Neural cell (in vitro differentiated cells): ENCODE results near the gene GAN. TPM values are rescaled to one million over a fixed set of nuclear protein-coding genes. Genes with fewer than 3 reads are reported as not detected.

Experiments
- H2AFZ ChIP-seq: fragments of 200-600, 300-800 bp; sonication (generic), shearing (Covaris generic); 2 replicates; pipeline ENCODE4 v1.6.0; 2014; ENCODE audit warnings: low read depth, mild to moderate bottlenecking, antibody characterized with exemption, low read length, moderate library complexity
- H3F3A ChIP-seq: fragments of 200-600 bp; shearing (Covaris generic); 2 replicates; pipeline ENCODE4 v1.6.1; 2016; ENCODE audit warnings: mild to moderate bottlenecking, moderate library complexity, mixed read lengths, antibody characterized with exemption, low read length; ENCODE audit not compliant: insufficient read depth, poor library complexity, severe bottlenecking
- H3K27ac ChIP-seq: fragments of 200-600, 300-800 bp; sonication (generic), shearing (Covaris generic); 2 replicates; pipeline ENCODE4 v1.5.1; 2014; ENCODE audit warnings: mild to moderate bottlenecking, low read length, moderate library complexity
- H3K27me3 ChIP-seq: fragments of 300-800, 200-600 bp; sonication (generic), shearing (Covaris generic); 2 replicates; pipeline ENCODE4 v1.6.0; 2014; ENCODE audit warnings: mild to moderate bottlenecking, low read depth, low read length, moderate library complexity; ENCODE audit not compliant: insufficient read depth
- H3K36me3 ChIP-seq: fragments of 300-800, 200-600 bp; sonication (generic), shearing (Covaris generic); 2 replicates; pipeline ENCODE4 v1.5.1; 2014; ENCODE audit warnings: mild to moderate bottlenecking, antibody characterized with exemption, low read length, moderate library complexity; ENCODE audit not compliant: insufficient read depth
- H3K4me2 ChIP-seq: fragments of 300-800, 200-600 bp; sonication (generic), shearing (Covaris generic); 2 replicates; pipeline ENCODE4 v1.6.0; 2014; ENCODE audit warnings: mild to moderate bottlenecking, low read length
- H3K4me3 ChIP-seq: fragments of 300-800, 200-600 bp; sonication (generic), shearing (Covaris generic); 2 replicates; pipeline ENCODE4 v1.5.1; 2014; ENCODE audit warnings: mild to moderate bottlenecking, low read length, moderate library complexity
- H3K79me2 ChIP-seq: fragments of 200-600 bp; shearing (Covaris generic); replicated peaks from 2 replicates; pipeline ENCODE4 v1.6.0; 2014; ENCODE audit warnings: mild to moderate bottlenecking, low read length, moderate library complexity; ENCODE audit not compliant: insufficient read depth
- H3K9ac ChIP-seq: fragments of 300-800, 200-600 bp; sonication (generic), shearing (Covaris generic); 2 replicates; pipeline ENCODE4 v1.6.1; 2016; ENCODE audit warnings: mild to moderate bottlenecking, low read length, mixed read lengths
- H3K9me2 ChIP-seq: fragments of 200-600 bp; shearing (Covaris generic); 2 replicates; pipeline ENCODE4 v1.6.1; 2016; ENCODE audit warnings: mild to moderate bottlenecking, low read length, mixed read lengths; ENCODE audit not compliant: insufficient read depth
- H3K9me3 ChIP-seq: fragments of 200-600, 300-800 bp; sonication (generic), shearing (Covaris generic); 2 replicates; pipeline ENCODE4 v1.6.1; 2016; ENCODE audit warnings: mild to moderate bottlenecking, mixed run types, low read length, moderate library complexity, mixed read lengths
- H4K20me1 ChIP-seq: fragments of 200-600 bp; shearing (Covaris generic); 2 replicates; pipeline ENCODE4 v1.6.1; 2016; ENCODE audit warnings: mild to moderate bottlenecking, mixed run types; ENCODE audit not compliant: insufficient read depth
- CTCF ChIP-seq: fragments of 450-650 bp; IDR thresholded peaks from 2 replicates; pipeline ENCODE4 v1.5.1; 2014; ENCODE audit warnings: antibody characterized with exemption, mild to moderate bottlenecking, moderate library complexity; ENCODE audit not compliant: poor library complexity, severe bottlenecking
- EP300 ChIP-seq: fragments of 450-650 bp; conservative IDR thresholded peaks from 2 replicates; pipeline ENCODE4 v1.6.1; 2014; ENCODE audit warnings: antibody characterized with exemption, mild to moderate bottlenecking, moderate library complexity; ENCODE audit not compliant: poor library complexity, severe bottlenecking
- EZH2 ChIP-seq: fragments of 200-600, 300-800 bp; shearing (Covaris generic), sonication (generic); IDR thresholded peaks from 2 replicates; pipeline ENCODE4 v1.6.1; 2014; ENCODE audit warnings: antibody characterized with exemption, low read length, borderline replicate concordance, mild to moderate bottlenecking; ENCODE audit not compliant: insufficient read depth, poor library complexity, severe bottlenecking
- MXI1 ChIP-seq: fragments of 450-650 bp; conservative IDR thresholded peaks from 2 replicates; pipeline ENCODE4 v1.6.1; 2014; ENCODE audit warnings: antibody characterized with exemption, mild to moderate bottlenecking; ENCODE audit not compliant: poor library complexity, severe bottlenecking
- POLR2AphosphoS5 ChIP-seq: IDR thresholded peaks from 2 replicates; pipeline ENCODE4 v1.6.1; 2012
- RAD21 ChIP-seq: fragments of 450-650 bp; conservative IDR thresholded peaks from 2 replicates; pipeline ENCODE4 v1.6.1; 2014; ENCODE audit warnings: antibody characterized with exemption, mild to moderate bottlenecking, moderate library complexity
- REST ChIP-seq: IDR thresholded peaks from 2 replicates; pipeline ENCODE4 v1.6.1; 2012; ENCODE audit warnings: borderline replicate concordance
- SMC3 ChIP-seq: fragments of 450-650 bp; conservative IDR thresholded peaks from 2 replicates; pipeline ENCODE4 v1.6.1; 2014; ENCODE audit warnings: antibody characterized with exemption, mild to moderate bottlenecking, moderate library complexity; ENCODE audit not compliant: poor library complexity
- TAF1 ChIP-seq: IDR thresholded peaks from 2 replicates; pipeline ENCODE4 v1.6.1; 2012; ENCODE audit warnings: low read depth
- polyA plus RNA-seq: library from polyadenylated mRNA; depleted of rRNA; stranded (reverse); fragments of >200 nt; gene quantifications from 2 replicates; pipeline ENCODE4 v1.2.3, GENCODE V29; 2014

GAN gene
- polyA plus RNA-seq, 1 donor from 2014 or later: 9.1 TPM

DNA sequence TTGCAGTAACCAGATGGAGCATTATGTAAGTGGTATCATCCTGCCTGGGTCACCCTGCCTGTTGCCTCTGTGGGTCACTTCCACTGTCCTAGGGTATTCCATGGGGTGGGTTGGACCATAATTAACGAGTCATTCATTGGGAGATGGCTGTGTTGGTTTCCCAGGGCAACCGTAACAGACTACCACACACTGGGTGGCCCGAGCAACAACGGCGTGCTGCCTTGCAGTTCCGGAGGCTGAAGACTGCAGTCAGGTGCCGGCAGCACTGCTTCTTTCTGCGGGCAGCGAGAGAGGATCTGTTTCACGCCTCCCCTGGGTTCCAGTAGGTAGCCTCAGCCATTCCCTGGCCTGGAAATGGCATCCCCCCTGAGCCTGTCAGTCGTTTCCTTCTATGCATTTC is 101.0 kb downstream of the GAN start:
- no peaks in the 10 kb centered on the region for H3K27me3 ChIP-seq
- H3K79me2 ChIP-seq: no peaks in the 10 kb centered on the region
- TF ChIP-seq EZH2: no peak
- TF ChIP-seq POLR2AphosphoS5: peak; percentile 52
- TF ChIP-seq RAD21: peak; percentile 42
- peak; percentile 32 for TF ChIP-seq EP300
- H3K9me2 ChIP-seq: no peaks in the 10 kb centered on the region
- peak overlapping the region; percentile 45 for H3K4me3 ChIP-seq
- no peaks in the 10 kb centered on the region for H3K36me3 ChIP-seq
- no peaks in the 10 kb centered on the region for H4K20me1 ChIP-seq
- H3K4me2 ChIP-seq: peak overlapping the region; percentile 19
- H3K27ac ChIP-seq: peak overlapping the region; percentile 59
- H3K9me3 ChIP-seq: no peaks in the 10 kb centered on the region
- peak overlapping the region; percentile 53 for H3K9ac ChIP-seq
- H3F3A ChIP-seq: no peaks in the 10 kb centered on the region
- no peak overlapping the region for H2AFZ ChIP-seq

- Histone ChIP-seq H4K20me1 (no peaks in the 10 kb centered on the region), H3K27me3 (no peaks in the 10 kb centered on the region), H3K4me3 (no peak overlapping the region), H3K27ac (peak overlapping the region; percentile 59), H3K79me2 (no peaks in the 10 kb centered on the region), H2AFZ (no peak overlapping the region), H3K36me3 (no peaks in the 10 kb centered on the region), H3K9ac (no peak overlapping the region), H3K9me2 (no peaks in the 10 kb centered on the region), H3K4me2 (no peak overlapping the region), H3K9me3 (no peaks in the 10 kb centered on the region), H3F3A (no peaks in the 10 kb centered on the region)
- TF ChIP-seq MXI1 (no peak), POLR2AphosphoS5 (no peak), RAD21 (no peak), CTCF (no peak), EP300 (no peak), REST (no peak), EZH2 (no peak), TAF1 (no peak)
Measured at GRCh38 chr16:81416749-81417148, 102.0 kb downstream of the GAN start.

DNA sequence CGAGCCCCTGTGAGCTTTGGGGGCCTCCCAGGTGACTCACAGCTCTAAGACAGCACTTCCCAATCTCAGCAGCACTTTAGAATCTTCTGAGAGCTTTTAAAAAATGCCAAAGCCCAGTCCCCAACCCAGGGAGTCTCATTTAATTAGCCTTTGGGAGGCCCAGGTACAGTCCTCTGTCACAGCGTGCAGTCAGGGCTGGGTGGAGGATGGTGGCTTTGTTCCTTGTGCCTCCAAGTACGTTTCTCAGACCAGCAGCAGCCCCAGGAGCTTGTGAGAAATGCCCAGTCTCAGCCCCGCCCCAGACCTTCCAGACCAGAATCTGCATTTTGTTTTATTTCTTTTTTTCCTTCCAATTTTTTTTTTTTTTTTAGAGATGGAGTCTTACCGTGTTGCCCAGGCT is 102.4 kb downstream of the GAN start:
- no peaks in the 10 kb centered on the region for H4K20me1 ChIP-seq
- H3K27ac ChIP-seq: no peak overlapping the region
- H3K9me3 ChIP-seq: no peaks in the 10 kb centered on the region
- no peaks in the 10 kb centered on the region for H3K36me3 ChIP-seq
- no peak overlapping the region for H2AFZ ChIP-seq
- H3F3A ChIP-seq: no peaks in the 10 kb centered on the region
- no peak overlapping the region for H3K4me2 ChIP-seq
- H3K4me3 ChIP-seq: no peak overlapping the region
- H3K9me2 ChIP-seq: no peaks in the 10 kb centered on the region
- H3K9ac ChIP-seq: no peak overlapping the region
- TF ChIP-seq POLR2AphosphoS5: no peak
- no peak for TF ChIP-seq TAF1
- TF ChIP-seq SMC3: no peak
- TF ChIP-seq RAD21: no peak
- no peak for TF ChIP-seq REST
- TF ChIP-seq CTCF: no peak
- no peak for TF ChIP-seq MXI1
- no peak for TF ChIP-seq EP300
- no peak for TF ChIP-seq EZH2
- H3K27me3 ChIP-seq: no peaks in the 10 kb centered on the region
- no peaks in the 10 kb centered on the region for H3K79me2 ChIP-seq
